ENCODE results near the gene PRKCE.

DNA sequence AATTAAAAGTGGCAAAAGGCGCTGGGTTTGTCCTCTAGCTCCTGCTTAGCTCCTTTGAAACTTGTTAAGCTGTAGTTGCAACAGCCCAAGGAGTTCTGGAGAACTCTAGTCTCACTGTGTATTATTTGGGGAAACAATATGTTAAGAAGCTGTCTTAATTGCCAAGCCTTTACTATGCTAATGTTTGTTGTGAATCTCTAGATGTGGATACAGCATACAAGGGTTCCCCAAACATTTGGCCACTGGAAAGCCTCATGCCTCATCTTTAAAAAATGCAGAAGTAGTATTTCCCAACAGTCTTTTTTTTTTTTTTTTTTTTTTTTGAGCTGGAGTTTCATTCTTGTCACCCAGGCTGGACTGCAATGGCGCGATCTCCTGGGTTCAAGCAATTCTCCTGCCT lies 236.7 kb downstream of the PRKCE start:
- TF ChIP-seq, protein P1, sequence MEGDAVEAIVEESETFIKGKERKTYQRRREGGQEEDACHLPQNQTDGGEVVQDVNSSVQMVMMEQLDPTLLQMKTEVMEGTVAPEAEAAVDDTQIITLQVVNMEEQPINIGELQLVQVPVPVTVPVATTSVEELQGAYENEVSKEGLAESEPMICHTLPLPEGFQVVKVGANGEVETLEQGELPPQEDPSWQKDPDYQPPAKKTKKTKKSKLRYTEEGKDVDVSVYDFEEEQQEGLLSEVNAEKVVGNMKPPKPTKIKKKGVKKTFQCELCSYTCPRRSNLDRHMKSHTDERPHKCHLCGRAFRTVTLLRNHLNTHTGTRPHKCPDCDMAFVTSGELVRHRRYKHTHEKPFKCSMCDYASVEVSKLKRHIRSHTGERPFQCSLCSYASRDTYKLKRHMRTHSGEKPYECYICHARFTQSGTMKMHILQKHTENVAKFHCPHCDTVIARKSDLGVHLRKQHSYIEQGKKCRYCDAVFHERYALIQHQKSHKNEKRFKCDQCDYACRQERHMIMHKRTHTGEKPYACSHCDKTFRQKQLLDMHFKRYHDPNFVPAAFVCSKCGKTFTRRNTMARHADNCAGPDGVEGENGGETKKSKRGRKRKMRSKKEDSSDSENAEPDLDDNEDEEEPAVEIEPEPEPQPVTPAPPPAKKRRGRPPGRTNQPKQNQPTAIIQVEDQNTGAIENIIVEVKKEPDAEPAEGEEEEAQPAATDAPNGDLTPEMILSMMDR (conservative IDR thresholded peaks at IDR 0.05): no peak
- no peak for TF ChIP-seq EZH2 (IDR thresholded peaks at IDR 0.05; ENCODE audit: low read depth)
